ENCODE results near the gene ADAMTS3.

GRCh38 chr4:72424006-72424405 is 145.0 kb downstream of the ADAMTS3 start:
- TF ChIP-seq, protein P1, sequence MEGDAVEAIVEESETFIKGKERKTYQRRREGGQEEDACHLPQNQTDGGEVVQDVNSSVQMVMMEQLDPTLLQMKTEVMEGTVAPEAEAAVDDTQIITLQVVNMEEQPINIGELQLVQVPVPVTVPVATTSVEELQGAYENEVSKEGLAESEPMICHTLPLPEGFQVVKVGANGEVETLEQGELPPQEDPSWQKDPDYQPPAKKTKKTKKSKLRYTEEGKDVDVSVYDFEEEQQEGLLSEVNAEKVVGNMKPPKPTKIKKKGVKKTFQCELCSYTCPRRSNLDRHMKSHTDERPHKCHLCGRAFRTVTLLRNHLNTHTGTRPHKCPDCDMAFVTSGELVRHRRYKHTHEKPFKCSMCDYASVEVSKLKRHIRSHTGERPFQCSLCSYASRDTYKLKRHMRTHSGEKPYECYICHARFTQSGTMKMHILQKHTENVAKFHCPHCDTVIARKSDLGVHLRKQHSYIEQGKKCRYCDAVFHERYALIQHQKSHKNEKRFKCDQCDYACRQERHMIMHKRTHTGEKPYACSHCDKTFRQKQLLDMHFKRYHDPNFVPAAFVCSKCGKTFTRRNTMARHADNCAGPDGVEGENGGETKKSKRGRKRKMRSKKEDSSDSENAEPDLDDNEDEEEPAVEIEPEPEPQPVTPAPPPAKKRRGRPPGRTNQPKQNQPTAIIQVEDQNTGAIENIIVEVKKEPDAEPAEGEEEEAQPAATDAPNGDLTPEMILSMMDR (IDR thresholded peaks at IDR 0.05): no peak
- TF ChIP-seq POLR2A (IDR thresholded peaks at IDR 0.05): no peak
